ENCODE results near the gene PROCA1.
"Not testable (repeated sequence)": the region's sequence is repeated elsewhere in the genome, so short reads cannot be mapped to it uniquely, and the experiment has no call there.

The PROCA1 gene

GRCh38 chr17:28743243-28744103 lies 31.8 kb upstream of the PROCA1 start, which contains the start of gene TRAF4:
Gene TRAF4 (plus strand): TSS chr17:28744011. CDS start chr17:28744113, 102 bp downstream.
- peak; percentile 69 to 87 for DNase-seq

DNA sequence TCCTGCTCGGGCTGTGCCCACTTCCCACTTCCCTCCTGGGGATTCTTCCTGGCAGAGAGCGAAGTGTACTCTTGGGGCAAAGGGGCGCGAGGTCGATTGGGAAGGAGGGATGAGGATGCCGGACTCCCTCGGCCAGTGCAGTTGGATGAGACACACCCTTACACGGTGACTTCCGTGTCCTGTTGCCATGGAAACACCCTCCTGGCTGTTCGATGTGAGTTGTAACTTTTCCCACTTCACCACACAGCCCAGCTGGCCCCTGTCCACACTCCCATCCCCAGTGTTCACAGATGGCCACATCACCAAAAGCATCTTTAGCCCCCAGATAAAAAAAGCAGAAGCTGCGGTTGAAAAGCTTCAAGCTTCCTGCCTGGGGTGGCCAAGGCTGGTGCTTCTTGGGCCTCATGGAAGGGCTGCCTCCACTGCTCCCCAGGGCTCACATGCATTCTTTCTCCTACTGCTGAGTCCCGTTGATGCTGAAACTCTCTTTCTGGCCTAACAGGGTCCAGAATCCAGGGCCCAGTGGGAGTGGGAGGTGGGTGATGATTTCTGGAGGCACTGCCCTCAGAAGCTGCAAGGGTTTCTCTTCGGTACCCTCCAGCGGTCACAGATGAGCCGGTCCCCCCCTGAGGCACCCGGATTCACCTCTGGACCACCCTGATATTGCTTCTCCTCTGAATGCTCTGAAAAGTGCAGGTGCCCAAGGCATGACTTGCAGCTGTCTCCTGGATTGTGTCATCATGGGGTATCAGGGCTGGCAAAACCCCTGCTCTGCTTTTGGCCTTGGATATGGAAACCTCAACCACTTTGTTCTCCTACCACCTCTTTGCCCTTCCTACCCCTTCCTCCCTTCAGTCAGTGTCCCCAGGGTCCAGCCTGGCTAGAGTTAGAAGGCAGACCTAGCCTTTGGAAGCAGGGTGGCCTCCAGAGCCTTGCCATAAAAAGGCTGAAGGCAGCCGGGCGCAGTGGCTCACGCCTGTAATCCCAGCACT lies 30.0 kb upstream of the PROCA1 start:
- no peak for DNase-seq

DNA sequence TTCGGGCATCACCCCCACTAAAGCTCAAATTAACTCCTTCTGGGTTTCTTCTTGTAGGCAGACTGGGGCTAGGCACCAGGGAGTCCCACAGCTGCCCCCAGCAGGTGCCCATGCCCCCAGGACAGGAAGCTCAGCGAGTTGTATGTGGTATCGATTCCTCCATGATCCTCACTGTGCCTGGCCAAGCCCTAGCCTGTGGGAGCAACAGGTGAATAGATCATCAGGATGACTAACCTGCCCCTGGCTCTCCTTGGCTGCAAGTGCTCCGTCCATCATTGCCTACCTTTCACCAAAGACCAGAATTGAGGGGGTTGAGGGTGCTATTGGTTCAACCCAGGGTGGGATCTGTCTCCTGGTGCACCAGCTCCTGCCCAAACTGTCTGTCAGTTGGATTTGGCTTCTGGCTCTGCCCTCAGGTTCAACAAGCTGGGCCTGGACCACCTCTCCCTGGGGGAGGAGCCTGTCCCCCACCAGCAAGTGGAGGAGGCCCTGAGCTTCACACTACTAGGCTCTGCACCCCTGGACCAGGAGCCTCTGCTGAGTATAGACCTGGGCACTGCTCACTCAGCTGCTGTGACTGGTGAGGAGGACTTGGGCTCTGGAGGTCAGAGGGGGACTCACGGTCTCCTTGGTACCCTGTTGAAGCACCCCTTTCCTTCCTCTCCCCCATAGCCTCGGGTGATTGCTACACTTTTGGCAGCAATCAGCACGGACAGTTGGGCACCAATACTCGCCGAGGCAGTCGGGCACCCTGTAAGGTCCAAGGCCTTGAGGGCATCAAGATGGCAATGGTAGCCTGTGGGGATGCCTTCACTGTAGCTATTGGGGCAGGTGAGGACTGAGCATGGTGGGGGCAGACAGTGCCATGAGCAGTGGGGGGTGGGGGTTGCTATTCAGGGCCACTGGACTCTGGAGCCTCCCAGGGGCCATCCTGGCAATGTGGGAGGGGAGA lies 29.0 kb upstream of the PROCA1 start:
- no peak for DNase-seq

- DNase-seq: no peak
Measured at GRCh38 chr17:28738680-28739384, 27.1 kb upstream of the PROCA1 start.

DNA sequence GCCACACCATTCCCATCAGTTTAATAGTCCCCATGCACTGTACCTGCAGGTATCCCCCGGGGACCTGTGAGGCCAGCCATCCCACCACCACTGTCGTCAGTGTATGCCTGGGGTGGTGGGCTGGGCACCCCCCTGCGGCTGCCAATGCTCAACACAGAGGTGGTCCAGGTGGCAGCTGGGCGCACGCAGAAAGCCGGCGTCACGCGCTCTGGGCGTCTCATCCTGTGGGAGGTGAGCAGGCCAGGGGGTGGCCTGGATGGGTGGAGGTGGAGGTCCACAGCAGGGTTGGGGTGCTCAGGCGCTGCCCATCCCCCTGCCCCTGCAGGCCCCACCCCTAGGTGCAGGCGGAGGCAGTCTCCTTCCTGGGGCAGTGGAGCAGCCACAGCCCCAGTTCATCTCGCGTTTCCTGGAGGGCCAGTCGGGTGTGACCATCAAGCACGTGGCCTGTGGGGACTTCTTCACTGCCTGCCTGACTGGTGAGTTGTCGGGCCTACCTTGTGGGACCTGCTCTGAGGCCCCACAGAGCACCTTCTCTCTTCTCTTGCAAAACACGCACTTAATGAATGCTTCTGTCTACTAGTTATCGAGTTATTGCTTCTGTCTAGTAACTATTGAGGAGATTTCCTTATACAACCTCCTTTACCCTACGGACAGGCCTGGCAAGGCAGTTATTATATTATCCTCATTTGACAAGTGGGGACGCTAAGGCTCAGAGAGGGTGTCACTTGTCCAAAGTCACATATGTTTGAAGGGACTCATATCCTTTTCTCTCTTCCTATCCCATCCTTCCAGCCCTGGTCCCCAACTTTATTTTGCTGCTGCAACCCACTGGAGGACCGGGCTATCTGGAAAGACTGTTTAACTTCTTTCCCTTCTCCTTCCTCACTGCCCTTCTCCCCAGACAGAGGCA lies 26.3 kb upstream of the PROCA1 start:
- no peak for DNase-seq

DNA sequence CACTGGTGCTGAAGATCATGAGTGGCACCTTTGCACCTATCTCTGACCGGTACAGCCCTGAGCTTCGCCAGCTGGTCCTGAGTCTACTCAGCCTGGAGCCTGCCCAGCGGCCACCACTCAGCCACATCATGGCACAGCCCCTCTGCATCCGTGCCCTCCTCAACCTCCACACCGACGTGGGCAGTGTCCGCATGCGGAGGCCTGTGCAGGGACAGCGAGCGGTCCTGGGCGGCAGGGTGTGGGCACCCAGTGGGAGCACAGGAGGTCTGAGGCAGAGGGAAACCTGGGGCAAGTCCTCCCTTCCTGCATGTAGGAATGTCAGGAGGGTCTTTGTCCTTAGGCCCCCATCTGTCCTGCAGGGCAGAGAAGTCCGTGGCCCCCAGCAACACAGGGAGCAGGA lies 25.6 kb upstream of the PROCA1 start:
- DNase-seq: no peak

DNA sequence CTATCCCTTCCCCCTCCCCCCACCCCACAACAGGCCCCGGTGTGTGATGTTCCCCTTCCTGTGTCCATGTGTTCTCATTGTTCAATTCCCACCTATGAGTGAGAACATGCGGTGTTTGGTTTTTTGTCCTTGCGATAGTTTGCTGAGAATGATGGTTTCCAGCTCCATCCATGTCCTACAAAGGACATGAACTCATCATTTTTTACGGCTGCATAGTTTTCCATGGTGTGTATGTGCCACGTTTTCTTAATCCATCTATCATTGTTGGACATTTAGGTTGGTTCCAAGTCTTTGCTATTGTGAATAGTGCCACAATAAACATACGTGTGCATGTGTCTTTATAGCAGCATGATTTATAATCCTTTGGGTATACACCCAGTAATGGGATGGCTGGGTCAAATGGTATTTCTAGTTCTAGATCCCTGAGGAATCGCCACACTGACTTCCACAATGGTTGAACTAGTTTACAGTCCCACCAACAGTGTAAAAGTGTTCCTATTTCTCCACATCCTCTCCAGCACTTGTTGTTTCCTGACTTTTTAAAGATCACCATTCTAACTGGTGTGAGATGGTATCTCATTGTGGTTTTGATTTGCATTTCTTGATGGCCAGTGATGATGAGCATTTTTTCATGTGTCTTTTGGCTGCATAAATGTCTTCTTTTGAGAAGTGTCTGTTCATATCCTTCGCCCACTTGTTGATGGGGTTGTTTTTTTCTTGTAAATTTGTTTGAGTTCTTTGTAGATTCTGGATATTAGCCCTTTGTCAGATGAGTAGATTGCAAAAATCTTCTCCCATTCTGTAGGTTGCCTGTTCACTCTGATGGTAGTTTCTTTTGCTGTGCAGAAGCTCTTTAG lies 24.5 kb upstream of the PROCA1 start:
- not testable (repeated sequence) for DNase-seq

- no peak for DNase-seq
Measured at GRCh38 chr17:28735242-28735722, 23.6 kb upstream of the PROCA1 start.

DNA sequence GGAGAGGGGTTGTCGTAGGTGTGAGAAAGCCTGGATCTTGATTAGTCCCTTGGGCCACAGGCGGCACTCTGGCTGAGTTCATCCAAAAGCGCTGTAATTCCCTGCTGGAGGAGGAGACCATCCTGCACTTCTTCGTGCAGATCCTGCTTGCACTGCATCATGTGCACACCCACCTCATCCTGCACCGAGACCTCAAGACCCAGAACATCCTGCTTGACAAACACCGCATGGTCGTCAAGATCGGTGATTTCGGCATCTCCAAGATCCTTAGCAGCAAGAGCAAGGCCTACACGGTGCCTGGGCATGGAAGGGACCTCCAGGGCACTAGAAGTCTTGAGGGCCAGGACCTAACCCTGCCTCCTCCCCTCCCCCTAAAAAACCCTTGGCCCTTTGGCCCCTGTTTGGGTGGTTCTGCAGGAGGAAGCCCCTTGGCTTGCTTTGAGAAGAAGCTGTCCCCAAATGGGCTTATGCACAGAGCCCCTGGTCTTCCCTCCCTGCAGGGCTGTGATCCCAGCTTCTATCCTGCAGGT lies 23.1 kb upstream of the PROCA1 start:
- no peak for DNase-seq

GRCh38 chr17:28733346-28733745 lies 21.7 kb upstream of the PROCA1 start:
- DNase-seq: no peak

DNA sequence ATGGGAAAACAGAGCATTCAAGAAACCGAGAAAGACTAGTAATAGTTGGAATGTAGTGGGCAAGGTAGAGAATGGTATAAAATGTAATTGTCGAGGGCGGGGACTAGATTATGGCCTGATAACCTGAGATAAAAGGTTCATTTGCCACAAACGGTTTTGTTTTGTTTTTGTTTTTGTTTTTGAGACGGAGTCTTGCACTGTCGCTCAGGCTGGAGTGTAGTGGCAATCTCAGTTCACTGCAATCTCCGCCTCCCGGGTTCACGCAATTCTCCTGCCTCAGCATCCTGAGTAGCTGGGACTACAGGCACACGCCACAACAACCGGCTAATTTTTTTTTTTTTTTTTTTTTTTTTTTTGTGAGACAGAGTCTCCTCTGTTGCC lies 18.3 kb upstream of the PROCA1 start:
- no peak for DNase-seq

GRCh38 chr17:28728364-28729200 lies 16.9 kb upstream of the PROCA1 start, which contains the start of gene NEK8:
Gene NEK8 (plus strand): TSS chr17:28728788. CDS start chr17:28728814, 26 bp downstream.
- peak; percentile 84 to 95 for DNase-seq

GRCh38 chr17:28726627-28727491 lies 15.2 kb upstream of the PROCA1 start:
- DNase-seq: peak; percentile 91 to 95

DNA sequence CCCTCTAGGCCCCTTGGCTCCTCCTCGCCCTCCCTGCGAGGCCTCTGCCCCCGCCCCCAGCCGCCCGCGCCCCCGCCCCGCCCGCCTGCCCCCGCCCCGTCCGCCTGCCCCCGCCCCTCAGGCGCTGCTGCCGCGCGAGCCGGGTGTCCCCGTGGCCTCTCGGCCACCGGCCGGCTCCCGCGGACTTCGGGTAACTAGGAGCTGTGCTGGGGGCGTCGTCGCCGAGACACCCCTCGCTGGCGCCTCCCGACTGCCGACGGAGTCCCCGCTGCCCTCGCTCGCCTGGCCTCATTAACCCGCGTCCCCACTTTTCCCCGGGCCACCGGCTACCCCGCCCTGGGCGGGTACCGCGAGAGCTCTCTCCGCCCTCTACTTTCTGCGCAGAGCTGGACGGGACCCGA lies 14.5 kb upstream of the PROCA1 start, which contains the start of gene TLCD1:
TLCD1 (minus strand) TSS at position 8 of the 401 bp plus-strand sequence. CDS start 136 bp downstream, outside the sequence.
- DNase-seq: peak; percentile 35 to 83

DNA sequence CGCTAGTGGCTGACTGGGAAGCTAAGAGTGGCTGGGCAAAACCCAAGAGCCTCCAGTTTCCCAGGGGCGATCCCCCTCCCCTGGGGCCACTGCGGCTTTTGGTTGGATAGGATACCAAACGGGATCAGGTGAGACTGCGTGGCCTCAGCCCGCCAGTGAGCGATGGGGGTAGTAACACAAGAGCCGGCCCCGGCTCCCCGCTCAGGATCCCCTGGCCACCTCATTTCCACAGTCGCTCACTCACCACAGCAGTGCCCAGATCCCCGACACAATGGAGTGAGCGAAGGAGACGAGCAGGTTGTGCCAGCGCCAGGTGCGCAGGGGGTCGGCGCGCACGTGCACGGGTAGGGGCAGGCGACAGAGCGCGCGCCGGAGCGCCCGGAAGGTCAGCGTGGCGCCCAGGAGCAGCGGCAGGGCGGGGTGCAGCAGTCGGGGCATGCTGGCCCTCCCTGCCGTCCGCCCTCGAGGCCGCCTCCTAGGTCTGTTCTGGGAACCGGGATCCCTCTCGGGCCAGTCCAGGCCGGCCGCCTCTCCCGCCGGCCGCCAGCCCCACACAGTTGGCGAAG lies 14.1 kb upstream of the PROCA1 start:
- DNase-seq: peak; percentile 54 to 60

DNA sequence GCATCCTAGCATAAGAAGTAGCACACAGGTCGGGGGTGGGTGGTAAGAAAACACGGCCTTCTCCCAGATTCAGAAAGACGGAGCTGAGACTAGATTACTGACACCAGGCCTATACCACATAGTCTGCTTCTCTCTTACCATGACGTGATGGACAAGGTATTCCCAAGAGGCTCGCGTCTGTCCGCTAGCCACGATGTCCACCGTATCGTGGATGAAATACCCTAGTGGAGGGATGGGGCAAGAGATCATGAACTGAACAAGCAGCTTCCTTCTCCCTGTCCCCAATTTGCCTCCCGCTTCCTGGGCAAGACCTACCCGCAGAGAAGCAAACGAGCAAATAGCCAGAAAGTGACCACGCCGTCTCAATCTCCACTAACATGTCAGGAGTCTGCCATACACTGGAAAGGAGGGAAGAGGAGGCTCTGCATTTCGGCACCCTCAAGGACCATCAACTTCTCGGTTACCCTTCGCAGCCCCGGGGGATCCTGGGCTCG lies 13.5 kb upstream of the PROCA1 start:
- peak in 1 of 2 experiments; percentile 41 for DNase-seq

Data from NCI-H446 (cell line).